Measurements from ENCODE around the gene ZHX3.
A peak's percentile ranks its signal among the peaks of the same experiment; 100 is the strongest.

Gene ZHX3

GRCh38 chr20:41169162-41169690 lies 148.3 kb downstream of the ZHX3 start:
- DNase-seq = no peak

- no peak for DNase-seq
Measured at GRCh38 chr20:41168281-41169161, 149.0 kb downstream of the ZHX3 start.

GRCh38 chr20:41167481-41168253 lies 149.9 kb downstream of the ZHX3 start:
- DNase-seq = no peak

GRCh38 chr20:41167118-41167470 lies 150.4 kb downstream of the ZHX3 start:
- no peak for DNase-seq

- no peak for DNase-seq
Measured at GRCh38 chr20:41166201-41167117, 151.1 kb downstream of the ZHX3 start.

- DNase-seq = no peak
Measured at GRCh38 chr20:41165001-41165882, 152.3 kb downstream of the ZHX3 start.

GRCh38 chr20:41163821-41164220 lies 153.7 kb downstream of the ZHX3 start:
- DNase-seq = no peak

- no peak for DNase-seq
Measured at GRCh38 chr20:41162396-41162795, 155.1 kb downstream of the ZHX3 start.

- no peak for DNase-seq
Measured at GRCh38 chr20:41161886-41162285, 155.6 kb downstream of the ZHX3 start.

- DNase-seq = no peak
Measured at GRCh38 chr20:41160686-41161085, 156.8 kb downstream of the ZHX3 start.

- DNase-seq = no peak
Measured at GRCh38 chr20:41159547-41159946, 158.0 kb downstream of the ZHX3 start.

GRCh38 chr20:41158082-41158625 lies 159.4 kb downstream of the ZHX3 start:
- DNase-seq = no peak

- no peak for DNase-seq
Measured at GRCh38 chr20:41155261-41155660, 162.3 kb downstream of the ZHX3 start.

GRCh38 chr20:41154436-41155176 lies 162.9 kb downstream of the ZHX3 start:
- peak; percentile 56 to 58 for DNase-seq

GRCh38 chr20:41152108-41152757 lies 165.3 kb downstream of the ZHX3 start:
- DNase-seq = no peak

- DNase-seq = no peak
Measured at GRCh38 chr20:41151134-41151869, 166.2 kb downstream of the ZHX3 start.

GRCh38 chr20:41150664-41151063 lies 166.9 kb downstream of the ZHX3 start:
- peak; percentile 78 to 85 for DNase-seq

- DNase-seq = no peak
Measured at GRCh38 chr20:41148942-41149341, 168.6 kb downstream of the ZHX3 start.

- DNase-seq = no peak
Measured at GRCh38 chr20:41147767-41148191, 169.8 kb downstream of the ZHX3 start.
